ENCODE results near the gene DENND1C.

The DENND1C gene

GRCh38 chr19:6417713-6418561, 63.6 kb downstream of the DENND1C start:
- peak; percentile 13 for DNase-seq (ENCODE audit: low read depth, low spot score)
- no peak overlapping the region for H3K4me3 ChIP-seq (ENCODE audit: low read depth, low read length)
- in situ Hi-C loops (cut with HindIII; ENCODE audit: low sequenced_read_pairs): no loop called here
- peak; percentile 58 for TF ChIP-seq CTCF (IDR thresholded peaks at IDR 0.05; ENCODE audit: low read depth, low read length)
